ENCODE measurements around the gene TENM3.

The TENM3 gene

DNA sequence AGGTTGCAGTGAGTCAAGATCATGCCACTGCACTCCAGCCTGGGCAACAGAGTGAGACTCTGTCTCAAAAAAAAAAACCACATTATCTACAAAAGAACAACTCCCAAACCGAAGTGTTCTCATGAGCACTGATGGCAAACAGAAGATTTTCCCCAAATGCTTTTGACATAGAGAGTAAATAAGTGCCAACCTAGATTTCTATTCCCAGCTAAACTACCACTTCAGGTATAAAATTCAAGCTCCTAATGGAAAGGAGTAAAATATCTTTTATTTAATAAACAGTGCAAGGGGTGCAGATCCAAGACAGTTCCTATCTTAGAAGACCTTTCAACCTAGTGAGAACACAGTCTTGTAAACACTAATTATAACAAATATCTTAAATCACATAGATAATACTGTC lies 170.3 kb downstream of the TENM3 start:
- TF ChIP-seq ZFX (IDR thresholded peaks at IDR 0.05; ENCODE audit: borderline replicate concordance), result no peak
- TF ChIP-seq, protein P1, sequence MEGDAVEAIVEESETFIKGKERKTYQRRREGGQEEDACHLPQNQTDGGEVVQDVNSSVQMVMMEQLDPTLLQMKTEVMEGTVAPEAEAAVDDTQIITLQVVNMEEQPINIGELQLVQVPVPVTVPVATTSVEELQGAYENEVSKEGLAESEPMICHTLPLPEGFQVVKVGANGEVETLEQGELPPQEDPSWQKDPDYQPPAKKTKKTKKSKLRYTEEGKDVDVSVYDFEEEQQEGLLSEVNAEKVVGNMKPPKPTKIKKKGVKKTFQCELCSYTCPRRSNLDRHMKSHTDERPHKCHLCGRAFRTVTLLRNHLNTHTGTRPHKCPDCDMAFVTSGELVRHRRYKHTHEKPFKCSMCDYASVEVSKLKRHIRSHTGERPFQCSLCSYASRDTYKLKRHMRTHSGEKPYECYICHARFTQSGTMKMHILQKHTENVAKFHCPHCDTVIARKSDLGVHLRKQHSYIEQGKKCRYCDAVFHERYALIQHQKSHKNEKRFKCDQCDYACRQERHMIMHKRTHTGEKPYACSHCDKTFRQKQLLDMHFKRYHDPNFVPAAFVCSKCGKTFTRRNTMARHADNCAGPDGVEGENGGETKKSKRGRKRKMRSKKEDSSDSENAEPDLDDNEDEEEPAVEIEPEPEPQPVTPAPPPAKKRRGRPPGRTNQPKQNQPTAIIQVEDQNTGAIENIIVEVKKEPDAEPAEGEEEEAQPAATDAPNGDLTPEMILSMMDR (IDR thresholded peaks at IDR 0.05), result no peak
- no peak overlapping the region for H3K27ac ChIP-seq

DNA sequence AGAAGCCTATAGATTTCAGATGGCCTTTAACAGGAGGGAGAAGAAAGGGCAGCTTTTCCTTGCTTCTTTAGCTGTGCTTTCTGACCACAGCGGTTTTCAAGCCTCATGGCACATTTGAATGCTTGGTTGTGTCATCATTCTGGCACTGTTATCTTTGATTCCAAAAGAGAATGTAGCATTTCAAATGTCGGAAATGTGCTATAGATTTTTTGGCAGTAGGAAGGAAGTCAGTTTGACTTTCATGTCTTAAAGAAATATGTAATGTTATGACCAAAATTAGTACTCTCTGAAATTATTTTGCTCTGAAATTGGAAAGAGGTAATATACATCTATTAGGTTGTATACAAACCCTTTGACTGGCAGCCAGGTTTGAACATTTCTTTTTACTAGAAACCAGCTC lies 171.9 kb downstream of the TENM3 start:
- no peak overlapping the region for H3K27ac ChIP-seq
- TF ChIP-seq, protein P1 (IDR thresholded peaks at IDR 0.05), result no peak
- TF ChIP-seq ZFX (IDR thresholded peaks at IDR 0.05; ENCODE audit: borderline replicate concordance), result no peak

DNA sequence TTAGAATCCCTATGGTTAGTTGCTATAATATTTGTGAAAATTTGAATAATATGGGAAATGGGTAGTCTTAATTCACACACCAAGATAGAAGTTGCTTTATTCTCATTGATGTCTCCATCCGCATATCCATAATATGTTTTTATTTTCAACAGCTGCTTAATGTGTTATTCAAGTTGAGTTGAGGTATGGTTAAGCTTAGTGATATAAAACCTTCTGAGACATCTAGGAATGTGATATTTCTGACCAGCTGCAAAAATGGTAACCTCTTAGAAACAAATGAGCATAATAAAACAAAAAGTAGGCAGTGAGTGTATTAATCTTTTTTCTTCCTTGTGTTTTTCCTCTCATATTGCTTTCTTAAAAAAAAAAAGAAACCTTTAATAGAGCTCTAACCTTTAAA lies 172.9 kb downstream of the TENM3 start:
- TF ChIP-seq ZFX (IDR thresholded peaks at IDR 0.05; ENCODE audit: borderline replicate concordance), result no peak
- TF ChIP-seq, protein P1 (IDR thresholded peaks at IDR 0.05), result no peak

DNA sequence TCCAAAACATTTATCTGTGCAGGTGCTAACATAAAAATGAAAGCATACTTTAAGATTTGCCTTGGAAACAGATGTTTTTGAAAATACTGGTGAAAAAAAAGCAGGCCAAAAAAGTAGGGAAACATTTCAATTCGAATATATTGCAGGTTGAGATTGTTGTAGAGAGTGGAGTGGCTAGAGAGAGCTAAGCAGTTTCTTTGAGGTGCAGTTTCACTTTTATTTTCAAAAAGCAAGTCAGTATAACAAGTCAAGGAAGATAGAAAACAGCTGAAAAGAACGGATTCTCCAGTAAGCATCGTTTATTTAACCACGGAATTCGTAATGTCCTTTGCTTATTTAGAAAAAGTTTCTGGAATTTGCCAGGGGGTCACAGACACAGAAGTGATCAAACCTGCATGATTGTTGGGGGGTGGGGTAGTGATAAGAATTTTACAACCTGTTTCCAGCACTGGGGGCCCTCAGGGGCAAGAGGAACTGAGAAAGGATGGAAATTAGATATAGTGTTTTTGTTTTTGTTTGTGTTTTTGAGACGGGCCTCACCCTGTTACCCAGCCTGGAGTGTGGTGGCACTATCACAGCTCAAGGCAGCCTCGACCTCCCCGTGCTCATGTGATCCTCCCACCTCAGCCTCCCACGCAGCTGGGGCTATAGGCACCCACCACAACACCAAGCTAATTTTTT lies 175.0 kb downstream of the TENM3 start:
- TF ChIP-seq, protein P1 (IDR thresholded peaks at IDR 0.05), result no peak
- TF ChIP-seq ZFX (IDR thresholded peaks at IDR 0.05; ENCODE audit: borderline replicate concordance), result no peak

More for the DNA sequence above, 172.9 kb downstream of the TENM3 start:
- H3K27ac ChIP-seq, result no peak overlapping the region

DNA sequence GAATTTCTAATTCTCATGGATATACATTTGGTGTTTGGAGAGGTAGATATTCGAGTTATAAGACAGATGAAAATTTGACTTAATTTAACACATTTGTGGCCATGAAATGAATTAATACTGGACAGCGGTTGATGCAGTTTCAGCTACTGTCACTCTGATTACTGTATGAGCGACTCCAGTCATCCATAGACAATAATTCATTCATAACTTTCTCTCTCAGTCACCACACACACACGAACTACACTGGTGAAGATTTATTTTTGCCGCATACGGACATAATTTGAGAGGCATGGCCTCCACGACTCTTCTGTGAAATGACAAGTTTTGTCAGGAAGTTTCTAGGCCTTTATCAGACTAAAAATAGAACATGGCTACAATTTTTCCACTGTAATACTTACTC lies 177.0 kb downstream of the TENM3 start:
- TF ChIP-seq, protein P1 (IDR thresholded peaks at IDR 0.05), result no peak
- no peak for TF ChIP-seq ZFX (IDR thresholded peaks at IDR 0.05; ENCODE audit: borderline replicate concordance)
- H3K27ac ChIP-seq, result no peak overlapping the region

More for the DNA sequence above, 175.0 kb downstream of the TENM3 start:
- H3K27ac ChIP-seq, result no peak overlapping the region

DNA sequence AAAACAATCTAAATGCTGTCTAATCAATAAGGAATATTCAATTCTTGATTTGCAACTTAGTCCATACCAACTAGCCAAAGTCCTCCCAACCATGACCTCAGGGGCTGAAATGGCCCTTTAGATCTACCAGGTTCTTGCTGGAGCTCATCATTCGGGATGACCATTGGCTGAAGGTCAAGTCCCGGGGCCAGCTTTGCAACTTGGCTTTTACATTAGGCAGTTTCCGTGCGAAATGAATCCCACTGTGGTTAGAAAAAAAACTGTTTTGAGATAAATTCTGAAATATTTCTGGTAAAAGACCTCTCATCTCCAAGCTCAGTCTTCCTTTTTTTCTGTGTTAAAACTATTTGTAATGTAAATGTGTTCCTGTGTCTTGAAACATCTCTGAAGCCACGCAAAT lies 178.6 kb downstream of the TENM3 start:
- H3K27ac ChIP-seq, result no peak overlapping the region
- no peak for TF ChIP-seq ZFX (IDR thresholded peaks at IDR 0.05; ENCODE audit: borderline replicate concordance)
- TF ChIP-seq, protein P1 (IDR thresholded peaks at IDR 0.05), result no peak

DNA sequence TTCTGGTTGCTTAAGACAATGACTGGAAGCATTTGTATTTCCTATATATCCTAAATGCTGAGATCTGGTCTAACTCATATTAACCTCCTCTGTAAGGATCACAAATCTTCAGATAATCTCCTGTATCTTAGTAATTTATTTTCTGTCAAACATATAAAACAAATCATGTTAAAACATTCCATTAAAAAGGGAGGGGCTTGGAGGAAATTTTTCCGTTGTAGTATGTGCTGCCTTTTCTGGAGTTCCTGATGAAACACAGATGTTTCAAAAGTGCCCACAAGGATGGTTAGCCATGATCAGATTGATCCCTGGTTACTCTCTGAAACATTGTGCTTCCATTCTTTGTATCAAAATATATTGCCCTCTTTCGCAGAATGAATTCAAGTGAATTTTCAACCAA lies 182.1 kb downstream of the TENM3 start:
- no peak overlapping the region for H3K27ac ChIP-seq
- no peak for TF ChIP-seq ZFX (IDR thresholded peaks at IDR 0.05; ENCODE audit: borderline replicate concordance)
- TF ChIP-seq, protein P1 (IDR thresholded peaks at IDR 0.05), result no peak
